ENCODE data around the gene POLE. TPM values are rescaled to one million over a fixed set of nuclear protein-coding genes. Genes with fewer than 3 reads are reported as not detected.

The POLE gene
- total RNA-seq, 2 donors from 2014 or later, result 41.3 to 45.7 TPM

DNA sequence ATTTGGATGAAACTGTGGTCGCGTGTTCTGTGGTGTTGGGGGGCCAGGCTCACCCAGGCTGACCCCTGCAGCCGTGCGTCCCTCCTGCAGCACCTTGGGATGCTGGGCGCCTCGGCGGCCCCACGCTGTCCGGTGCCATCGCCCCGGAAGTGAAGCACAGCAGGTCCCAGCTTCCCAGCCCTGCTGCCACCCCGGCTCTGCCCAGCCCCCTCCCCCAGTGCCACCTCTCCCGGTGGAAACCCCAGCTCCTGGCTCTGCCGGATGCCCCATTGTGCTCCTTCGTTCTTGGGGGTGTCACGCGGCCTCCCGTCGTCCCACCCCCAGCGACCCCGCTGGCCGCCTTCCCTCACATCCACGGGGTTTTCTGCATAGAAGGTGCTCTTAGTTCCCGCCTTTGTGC, 102.0 kb downstream of the POLE start:
- H3K27ac ChIP-seq, result no peak overlapping the region
- no peaks in the 10 kb centered on the region for H3K9me3 ChIP-seq
- TF ChIP-seq, protein P1, sequence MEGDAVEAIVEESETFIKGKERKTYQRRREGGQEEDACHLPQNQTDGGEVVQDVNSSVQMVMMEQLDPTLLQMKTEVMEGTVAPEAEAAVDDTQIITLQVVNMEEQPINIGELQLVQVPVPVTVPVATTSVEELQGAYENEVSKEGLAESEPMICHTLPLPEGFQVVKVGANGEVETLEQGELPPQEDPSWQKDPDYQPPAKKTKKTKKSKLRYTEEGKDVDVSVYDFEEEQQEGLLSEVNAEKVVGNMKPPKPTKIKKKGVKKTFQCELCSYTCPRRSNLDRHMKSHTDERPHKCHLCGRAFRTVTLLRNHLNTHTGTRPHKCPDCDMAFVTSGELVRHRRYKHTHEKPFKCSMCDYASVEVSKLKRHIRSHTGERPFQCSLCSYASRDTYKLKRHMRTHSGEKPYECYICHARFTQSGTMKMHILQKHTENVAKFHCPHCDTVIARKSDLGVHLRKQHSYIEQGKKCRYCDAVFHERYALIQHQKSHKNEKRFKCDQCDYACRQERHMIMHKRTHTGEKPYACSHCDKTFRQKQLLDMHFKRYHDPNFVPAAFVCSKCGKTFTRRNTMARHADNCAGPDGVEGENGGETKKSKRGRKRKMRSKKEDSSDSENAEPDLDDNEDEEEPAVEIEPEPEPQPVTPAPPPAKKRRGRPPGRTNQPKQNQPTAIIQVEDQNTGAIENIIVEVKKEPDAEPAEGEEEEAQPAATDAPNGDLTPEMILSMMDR (IDR thresholded peaks at IDR 0.05), result no peak
- no peak overlapping the region for H3K4me3 ChIP-seq
- ATAC-seq (ENCODE audit: insufficient number of reproducible peaks, low FRiP score, low read depth), result no peak
- no peak for DNase-seq (ENCODE audit: low spot score)
- no peaks in the 10 kb centered on the region for H3K27me3 ChIP-seq (replicated peaks; ENCODE audit: insufficient read depth)
- H3K36me3 ChIP-seq, result no peaks in the 10 kb centered on the region
- no peaks in the 10 kb centered on the region for H3K4me1 ChIP-seq (ENCODE audit: control insufficient read depth in 1 of 2, low read depth in 2 of 2)

DNA sequence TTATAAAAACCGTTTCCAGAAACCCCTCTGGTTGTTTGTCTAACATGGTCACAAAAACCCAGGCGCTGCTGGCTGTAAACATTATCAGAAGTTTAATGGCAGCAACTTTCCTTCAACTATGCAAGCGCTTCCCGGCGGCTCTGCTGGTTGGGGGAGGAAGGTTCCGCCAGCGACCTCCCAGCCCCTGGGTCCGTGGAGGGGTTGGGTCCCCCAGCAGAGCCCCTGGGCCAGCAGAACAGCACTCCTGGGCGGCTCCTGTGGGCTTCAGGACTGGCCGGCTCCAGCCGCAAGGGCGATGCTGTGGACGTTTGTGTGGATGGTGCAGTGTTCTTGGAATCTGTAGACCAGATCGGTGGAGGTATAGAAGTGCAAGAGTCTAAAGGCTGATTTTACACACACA, 102.7 kb downstream of the POLE start:
- TF ChIP-seq, protein P1 (IDR thresholded peaks at IDR 0.05), result no peak
- ATAC-seq (ENCODE audit: insufficient number of reproducible peaks, low FRiP score, low read depth) (no peak), DNase-seq (ENCODE audit: low spot score) (no peak)
- Histone ChIP-seq H3K27ac (no peak overlapping the region), H3K4me1 (ENCODE audit: control insufficient read depth in 1 of 2, low read depth in 2 of 2) (no peaks in the 10 kb centered on the region), H3K4me3 (no peak overlapping the region), H3K27me3 (replicated peaks; ENCODE audit: insufficient read depth) (no peaks in the 10 kb centered on the region), H3K9me3 (no peaks in the 10 kb centered on the region), H3K36me3 (peaks cover 2% of the 10 kb centered on the region)

- Histone ChIP-seq H3K27me3 (replicated peaks; ENCODE audit: insufficient read depth) (no peaks in the 10 kb centered on the region), H3K36me3 (peaks cover 2% of the 10 kb centered on the region), H3K27ac (no peak overlapping the region), H3K4me1 (ENCODE audit: control insufficient read depth in 1 of 2, low read depth in 2 of 2) (no peaks in the 10 kb centered on the region), H3K9me3 (no peaks in the 10 kb centered on the region), H3K4me3 (no peak overlapping the region)
- TF ChIP-seq, protein P1 (IDR thresholded peaks at IDR 0.05), result no peak
- DNase-seq (ENCODE audit: low spot score), result no peak
- no peak for ATAC-seq (ENCODE audit: insufficient number of reproducible peaks, low FRiP score, low read depth)
Measured at GRCh38 chr12:132583736-132584135, 103.4 kb downstream of the POLE start.

- DNase-seq (ENCODE audit: low spot score) (no peak), ATAC-seq (ENCODE audit: insufficient number of reproducible peaks, low FRiP score, low read depth) (no peak)
- TF ChIP-seq, protein P1 (IDR thresholded peaks at IDR 0.05), result no peak
- H3K9me3 ChIP-seq, result no peaks in the 10 kb centered on the region
- no peak overlapping the region for H3K4me3 ChIP-seq
- H3K4me1 ChIP-seq (ENCODE audit: control insufficient read depth in 1 of 2, low read depth in 2 of 2), result no peaks in the 10 kb centered on the region
- H3K27me3 ChIP-seq (replicated peaks; ENCODE audit: insufficient read depth), result no peaks in the 10 kb centered on the region
- peaks cover 2% of the 10 kb centered on the region for H3K36me3 ChIP-seq
- no peak overlapping the region for H3K27ac ChIP-seq
Measured at GRCh38 chr12:132583411-132583710, 103.8 kb downstream of the POLE start.

DNA sequence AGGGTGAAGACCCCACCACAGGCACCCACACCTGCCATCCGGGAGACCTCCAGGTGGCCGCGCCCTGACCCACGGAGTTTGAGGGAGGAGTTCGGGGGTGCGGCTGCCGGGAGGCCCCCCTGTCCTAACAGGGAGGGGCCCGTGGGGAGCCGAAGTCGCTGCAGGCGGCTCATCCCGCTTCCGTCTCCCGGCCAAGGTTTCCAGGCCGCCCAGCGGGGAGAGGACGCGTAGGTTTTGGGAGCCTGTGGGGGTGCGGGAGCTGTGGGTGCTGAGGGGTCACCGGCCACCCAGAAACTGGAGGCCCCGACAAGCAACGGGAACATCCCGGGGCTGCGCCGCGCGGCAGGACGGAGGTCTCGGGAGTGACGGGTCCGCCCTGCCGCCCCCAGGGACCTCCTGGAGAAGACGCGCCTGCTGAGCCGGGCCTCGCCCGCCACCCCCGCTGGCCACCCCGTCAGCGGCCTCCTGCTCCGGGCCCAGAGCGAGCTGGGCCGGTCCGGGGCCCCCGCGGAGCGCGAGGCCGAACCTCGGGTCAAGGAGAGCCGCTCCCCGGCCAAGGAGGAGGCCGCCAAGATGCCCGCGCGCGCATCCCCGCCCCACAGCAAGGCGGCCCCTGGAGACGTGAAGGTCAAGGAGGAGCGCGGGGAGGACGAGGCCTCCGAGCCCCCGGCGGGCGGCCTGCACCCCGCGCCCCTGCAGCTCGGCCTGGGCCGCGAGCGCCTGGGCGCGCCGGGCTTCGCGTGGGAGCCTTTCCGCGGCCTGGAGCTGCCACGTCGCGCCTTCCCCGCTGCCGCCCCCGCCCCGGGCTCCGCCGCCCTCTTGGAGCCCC, 104.3 kb downstream of the POLE start:
- ATAC-seq (ENCODE audit: insufficient number of reproducible peaks, low FRiP score, low read depth) (no peak), DNase-seq (ENCODE audit: low spot score) (no peak)
- Histone ChIP-seq H3K27ac (no peak overlapping the region), H3K4me3 (no peak overlapping the region), H3K27me3 (replicated peaks; ENCODE audit: insufficient read depth) (no peaks in the 10 kb centered on the region), H3K9me3 (no peaks in the 10 kb centered on the region), H3K4me1 (ENCODE audit: control insufficient read depth in 1 of 2, low read depth in 2 of 2) (no peaks in the 10 kb centered on the region), H3K36me3 (peaks cover 2% of the 10 kb centered on the region)
- TF ChIP-seq, protein P1 (IDR thresholded peaks at IDR 0.05), result no peak

Data from thoracic aorta (tissue), 2 donors.